Measurements from ENCODE around the gene DNAH8.

DNAH8 gene

DNA sequence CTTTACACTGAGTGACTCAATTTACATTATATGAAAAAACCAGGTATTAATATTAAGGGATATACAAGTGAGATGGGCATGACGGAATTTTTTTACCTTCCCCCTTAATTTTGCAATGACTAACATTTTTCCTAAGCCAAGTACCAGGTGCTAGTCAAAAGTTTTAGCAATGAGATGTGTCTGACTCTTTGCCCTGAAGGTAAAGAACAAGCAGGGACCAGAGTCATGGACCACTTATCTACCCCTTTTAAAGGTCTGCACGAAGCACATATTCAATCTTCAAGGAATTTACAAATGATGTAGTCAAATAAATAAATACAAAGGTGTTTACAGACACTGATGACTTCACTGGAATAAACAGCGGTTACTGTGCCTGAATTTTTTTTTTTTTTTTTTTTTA lies 13.6 kb upstream of the DNAH8 start:
- DNase-seq: no peak

DNA sequence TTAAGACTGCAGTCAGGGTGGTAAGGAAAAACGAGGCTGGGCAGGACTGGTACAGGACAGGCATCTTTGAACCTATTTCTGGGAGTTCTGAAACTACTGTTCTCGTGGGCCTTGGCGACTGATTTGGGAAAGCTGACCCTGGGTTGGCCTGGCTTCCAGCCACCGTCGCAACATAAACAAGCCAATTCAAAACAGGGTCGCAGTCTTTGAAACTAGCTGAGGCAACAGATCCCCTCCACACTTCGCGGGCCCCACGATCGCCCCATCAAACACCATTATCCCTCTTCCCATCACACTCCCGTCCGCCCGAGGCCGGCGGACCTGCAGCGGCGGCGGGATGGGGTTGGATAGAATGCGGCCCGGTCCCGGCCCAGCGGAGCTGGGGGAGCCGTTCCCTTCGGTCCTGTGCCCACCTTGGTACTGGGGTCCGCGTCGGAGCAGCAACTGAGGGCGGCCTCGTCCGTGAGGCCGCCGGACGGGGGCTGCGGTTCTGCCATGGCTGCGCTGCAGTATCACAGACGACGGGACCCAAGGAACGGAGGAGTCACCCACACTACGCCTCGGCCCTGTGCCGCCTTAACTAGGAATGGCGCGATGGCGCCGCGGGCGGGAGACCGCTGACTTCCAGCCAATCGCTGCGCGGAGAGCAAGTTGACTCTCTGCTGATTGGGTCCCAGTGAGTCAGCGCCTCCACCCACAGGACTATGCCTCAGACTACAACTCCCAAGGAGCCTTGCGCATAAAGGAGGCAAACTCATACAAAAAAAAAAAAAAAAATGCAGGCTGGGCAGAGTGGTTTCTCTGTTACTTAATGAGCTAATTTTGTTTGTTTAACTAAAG lies 12.3 kb upstream of the DNAH8 start, which contains the start of gene GLO1:
Gene GLO1 (minus strand): TSS at position 588 of the 840 bp plus-strand sequence. CDS start 91 bp downstream, at position 497.
- peak; percentile 95 for DNase-seq

DNA sequence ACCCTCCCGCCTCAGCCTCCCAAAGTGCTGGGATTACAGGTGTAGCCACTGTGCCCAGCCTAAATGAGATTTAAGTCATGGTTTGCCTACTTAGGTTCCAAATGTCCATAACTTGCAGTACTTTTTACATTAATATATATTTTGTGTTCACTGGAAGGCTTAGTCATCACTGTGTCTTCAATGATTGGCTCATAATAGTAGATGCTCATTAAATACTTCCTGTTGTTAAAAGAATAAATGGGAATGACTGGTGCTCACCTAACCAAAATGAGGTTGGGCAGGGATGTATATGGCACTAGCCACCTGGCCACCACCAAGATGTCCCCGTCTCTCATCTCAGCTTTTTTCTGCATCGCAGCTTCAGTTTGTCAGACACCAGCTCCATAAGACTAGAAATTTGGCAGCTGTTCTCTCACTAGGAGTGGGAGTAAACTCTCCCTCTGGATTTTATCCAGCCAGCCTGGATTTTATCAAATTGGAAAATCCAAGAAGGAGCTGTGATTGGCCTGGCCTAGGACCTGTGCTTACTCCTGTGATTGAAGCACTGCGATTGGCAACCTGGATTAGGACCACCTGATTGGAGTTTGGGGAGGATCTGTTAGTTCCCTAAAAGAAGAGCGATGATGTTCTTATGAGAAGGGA lies 11.0 kb upstream of the DNAH8 start:
- no peak for DNase-seq

DNA sequence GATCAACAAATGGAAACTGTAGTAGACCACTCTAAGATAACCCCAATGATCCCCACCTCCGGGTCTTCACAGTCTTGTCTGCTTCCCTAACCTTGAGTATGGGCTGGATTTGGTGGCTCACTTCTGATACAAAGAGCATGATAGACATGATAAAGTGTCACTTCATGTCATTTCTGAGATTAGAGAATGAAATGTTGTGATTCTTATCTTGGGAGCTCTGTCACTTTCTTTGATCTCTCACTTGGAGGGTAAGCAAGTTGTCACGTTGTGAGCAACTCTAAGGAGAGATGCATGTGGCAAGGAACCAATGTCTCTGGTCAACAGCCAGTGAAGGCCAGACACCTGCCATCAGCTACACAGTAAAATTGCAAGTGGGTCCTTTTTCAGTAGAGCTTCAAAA lies 9.2 kb upstream of the DNAH8 start:
- DNase-seq: no peak

DNA sequence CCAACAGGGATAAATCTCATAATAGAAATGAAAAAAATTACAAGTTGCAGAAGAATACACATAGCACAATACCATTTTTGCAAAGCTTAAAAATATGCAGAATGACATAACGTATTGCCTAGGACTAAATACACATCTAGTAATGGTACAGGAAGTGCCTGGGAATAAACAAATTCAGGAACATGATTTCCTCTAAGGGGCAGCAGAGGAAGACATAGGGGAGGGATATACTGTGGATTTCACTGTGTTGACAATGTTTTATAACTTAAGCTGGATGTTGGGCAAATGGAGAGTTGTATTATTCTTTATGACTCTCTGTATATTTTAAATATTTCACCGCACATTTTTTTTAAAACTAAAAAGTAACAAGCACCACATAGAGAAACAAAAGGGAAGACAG lies 6.6 kb upstream of the DNAH8 start:
- no peak for DNase-seq

DNA sequence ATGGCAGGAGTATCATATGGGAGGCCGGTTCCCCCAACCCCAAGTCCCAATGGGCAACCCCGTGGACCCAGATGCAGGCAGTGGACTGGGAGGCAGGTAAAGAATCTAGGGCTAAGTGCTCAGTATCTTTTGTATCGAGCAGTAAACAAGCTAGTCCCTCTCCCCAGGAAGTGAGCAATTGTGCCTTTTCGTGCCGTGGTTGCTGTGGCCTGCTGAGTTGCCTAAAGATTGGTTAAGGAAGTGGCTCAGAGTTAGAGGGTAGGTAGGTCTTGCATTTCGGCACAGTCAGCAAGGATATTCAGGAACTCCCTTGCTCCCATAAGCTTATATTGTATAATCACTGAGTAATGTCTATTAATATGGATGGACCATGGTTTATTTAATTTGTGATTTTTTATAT lies 1.3 kb upstream of the DNAH8 start:
- no peak for DNase-seq

DNA sequence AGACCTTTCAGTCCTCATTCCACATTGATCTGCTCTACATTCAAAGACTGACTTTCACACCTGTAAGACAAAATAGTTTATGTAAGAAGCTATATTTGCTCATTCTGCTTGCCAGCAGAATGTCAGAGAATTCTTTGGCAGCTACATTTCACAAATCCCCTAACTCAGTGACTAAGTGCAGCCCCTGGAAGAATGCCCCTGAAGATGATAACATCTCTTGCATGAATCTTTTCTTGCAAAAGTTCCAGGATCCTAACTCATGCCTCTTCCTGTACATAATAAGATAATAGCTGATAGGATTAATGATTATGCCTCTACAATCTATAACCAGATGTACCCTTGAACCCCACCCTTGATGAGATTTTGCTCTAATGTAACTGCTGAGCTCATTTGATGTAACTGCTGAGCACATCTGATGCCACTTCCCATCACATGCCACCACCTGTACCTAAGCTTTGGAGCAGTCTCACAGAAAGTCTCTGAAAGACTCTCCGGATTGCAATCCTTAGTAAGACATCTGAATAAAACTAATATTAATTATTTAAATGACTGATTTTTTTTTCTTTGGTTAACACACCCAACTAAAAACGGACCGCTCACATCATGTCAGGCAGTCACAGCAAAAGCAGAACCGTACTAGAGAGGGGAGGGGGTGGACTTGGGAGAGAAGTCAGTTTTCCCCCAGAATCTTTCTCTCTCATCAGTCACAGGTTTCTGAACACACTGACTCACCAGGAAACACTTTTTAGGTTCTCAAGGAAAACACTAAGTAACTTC lies 684 bp upstream of the DNAH8 start:
- no peak for DNase-seq

DNA sequence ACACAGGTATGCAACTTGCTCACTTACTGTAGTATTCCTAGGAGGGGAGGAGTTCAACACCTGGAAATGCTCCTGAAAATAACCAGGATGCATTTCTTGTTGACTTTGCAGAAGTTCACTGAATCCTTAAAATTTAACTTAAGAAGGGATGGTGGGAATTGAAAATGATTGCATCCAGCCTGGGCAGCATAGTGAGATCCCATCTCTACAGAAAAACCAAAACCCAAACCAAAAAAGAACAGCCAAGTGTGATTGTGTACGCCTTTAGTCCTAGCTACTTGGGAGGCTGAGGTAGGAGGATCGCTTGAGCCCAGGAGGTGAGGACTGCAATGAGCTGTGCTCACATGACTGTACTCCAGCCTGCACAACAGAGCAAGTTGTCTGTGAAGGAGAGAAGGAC lies 1.7 kb downstream of the DNAH8 start:
- DNase-seq: no peak

DNA sequence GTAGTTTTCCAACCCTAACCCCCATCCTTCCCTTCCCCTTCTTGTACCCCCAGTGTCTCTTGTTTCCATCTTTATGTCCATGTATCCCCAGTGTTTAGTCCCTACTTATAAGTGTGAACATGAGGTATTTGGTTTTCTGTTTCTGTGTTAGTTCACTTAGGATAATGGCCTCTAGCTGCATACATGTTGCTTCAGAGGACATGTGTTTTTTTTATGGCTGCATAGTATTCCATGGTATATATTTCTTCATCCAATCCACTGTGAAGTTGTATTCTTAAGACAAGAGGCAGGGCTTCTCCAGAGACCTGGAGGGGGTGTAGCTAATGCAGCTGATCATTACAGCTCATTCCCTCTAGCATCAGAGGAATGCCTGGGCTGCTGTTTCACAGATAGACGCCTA lies 4.2 kb downstream of the DNAH8 start:
- no peak for DNase-seq

DNA sequence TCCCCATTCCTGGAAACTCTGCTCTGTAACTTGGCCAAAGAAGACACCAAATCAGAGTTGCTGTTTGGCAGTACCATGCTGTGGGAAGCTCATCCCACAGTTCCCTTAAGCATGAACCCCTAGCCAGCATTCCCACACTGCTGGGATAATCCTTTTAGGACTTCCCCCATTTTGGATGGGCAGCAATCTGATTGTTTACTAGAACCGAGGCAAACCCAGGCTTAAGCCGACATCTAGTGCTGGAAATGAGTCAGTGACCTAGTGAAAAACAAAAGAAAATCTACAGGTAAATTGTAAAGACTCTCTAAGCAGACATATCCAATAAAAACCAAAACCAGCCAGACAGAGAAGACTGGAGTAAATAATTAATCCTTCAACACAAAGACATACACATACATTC lies 5.2 kb downstream of the DNAH8 start:
- DNase-seq: no peak

DNA sequence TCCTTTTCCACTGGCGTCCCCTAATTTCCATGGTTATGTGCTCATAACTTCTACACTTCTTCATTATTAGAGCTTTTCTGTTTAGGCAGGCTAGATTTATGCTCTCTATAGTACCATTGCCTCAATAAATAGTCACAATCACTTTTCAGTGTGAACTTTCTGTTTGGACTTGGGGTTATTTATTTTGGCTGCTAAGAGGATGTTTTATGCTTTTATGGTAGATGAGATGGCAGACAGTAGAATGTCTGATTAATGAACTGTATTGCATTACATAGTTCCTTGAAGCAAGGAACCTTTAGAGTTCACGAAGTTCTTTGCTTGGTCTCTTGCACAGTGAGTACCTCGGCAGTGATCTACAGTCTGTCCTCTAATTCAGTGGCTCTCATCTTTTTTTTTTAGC lies 6.9 kb downstream of the DNAH8 start:
- DNase-seq: no peak

DNA sequence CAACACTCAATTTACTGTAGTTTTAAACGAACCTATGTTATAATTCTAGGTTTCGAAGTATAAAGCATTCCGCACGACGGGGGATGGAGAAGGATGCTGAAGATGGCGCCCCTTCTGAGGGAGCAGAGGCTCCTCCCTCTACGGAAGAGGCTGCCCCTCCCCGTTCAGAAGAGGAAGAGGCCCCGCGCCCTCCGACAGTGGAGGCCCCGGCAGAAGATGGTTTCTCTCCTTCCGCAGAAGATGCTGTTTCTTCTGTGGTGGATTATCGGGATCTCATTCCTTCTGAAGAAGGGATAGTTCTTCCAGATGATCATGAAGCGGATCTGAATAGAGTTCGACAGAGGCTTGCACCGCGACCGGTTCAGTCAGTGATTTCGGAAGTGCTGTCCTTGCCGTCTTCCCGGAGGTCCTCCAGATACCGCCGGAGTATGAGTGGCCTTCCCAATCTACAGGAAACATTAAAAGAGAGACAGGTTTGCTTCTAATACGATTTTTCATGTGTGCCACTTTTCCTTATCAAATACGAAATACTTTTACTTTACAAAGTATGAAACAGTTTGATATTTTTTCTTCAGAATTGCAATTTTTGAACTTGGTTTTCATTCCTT lies 7.7 kb downstream of the DNAH8 start:
- DNase-seq: no peak

DNA sequence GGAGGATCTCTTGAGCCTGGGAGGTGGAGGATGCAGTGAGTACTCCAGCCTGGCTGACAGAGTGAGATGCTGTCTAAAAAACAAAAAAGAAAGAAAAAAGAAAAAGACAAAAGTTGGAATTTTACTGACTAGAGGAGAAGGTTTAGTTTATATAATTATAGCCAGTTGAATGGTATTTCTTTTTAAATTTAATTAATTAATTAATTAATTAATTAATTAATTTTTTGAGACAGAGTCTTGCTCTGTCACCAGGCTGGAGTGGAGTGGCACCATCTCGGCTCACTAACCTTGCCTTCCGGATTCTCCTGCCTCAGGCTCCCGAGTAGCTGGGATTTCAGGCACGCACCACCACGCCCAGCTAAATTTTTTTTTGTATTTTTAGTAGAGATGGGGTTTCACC lies 8.7 kb downstream of the DNAH8 start:
- DNase-seq: no peak

DNA sequence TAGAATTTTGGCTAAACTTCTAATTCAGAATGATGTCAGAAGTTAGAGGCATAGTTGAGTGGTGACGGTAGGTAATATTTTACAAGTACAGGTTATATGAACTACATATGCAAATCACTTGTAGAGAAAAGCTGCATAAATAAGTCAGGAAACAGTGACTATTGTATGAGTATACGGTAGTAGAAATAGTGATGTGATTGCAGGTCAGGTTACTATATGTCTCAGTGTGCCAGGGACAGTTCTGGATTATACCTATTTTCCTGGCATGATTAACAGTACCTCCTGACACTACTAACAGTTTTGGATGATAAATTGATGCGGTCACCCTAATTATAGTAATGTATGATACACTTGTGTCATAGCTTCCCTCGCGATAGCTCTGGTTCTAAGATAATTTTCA lies 9.2 kb downstream of the DNAH8 start:
- DNase-seq: no peak

DNA sequence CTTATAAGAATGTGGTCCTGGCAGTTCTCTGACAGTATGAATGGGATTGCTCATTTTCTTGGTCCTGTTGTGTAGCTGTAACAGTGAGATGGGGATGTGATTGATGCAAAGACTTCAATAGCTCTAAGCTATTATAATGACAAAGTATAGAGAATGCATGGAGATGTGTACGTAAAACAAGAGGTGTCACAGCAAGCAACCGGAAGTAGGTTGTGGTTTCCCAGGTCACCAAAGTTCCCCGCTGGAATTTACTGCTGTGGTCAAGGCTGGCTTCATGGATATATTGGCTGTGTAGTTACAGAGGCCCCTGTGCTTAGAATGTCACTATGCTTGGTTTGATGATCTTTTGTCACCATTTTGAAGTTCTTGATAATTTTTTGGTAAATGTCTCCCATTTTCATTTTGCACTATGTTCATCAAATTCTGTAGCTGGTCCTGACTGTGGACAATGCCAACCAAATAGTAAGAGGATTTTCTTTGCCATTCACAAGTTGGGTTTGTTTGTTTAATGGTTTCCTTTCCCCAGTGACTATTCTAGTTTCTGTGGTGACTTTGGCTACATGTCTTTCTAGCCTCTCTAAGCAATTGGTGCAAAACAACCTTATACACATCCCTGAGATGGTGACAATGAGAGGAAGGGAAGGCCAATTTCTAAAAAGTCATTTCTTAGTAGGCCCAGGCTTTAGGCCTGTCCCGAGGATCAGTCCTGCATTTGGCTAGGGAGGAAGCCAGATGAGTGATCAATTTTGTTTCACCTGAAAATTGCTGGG lies 10.5 kb downstream of the DNAH8 start:
- DNase-seq: no peak

DNA sequence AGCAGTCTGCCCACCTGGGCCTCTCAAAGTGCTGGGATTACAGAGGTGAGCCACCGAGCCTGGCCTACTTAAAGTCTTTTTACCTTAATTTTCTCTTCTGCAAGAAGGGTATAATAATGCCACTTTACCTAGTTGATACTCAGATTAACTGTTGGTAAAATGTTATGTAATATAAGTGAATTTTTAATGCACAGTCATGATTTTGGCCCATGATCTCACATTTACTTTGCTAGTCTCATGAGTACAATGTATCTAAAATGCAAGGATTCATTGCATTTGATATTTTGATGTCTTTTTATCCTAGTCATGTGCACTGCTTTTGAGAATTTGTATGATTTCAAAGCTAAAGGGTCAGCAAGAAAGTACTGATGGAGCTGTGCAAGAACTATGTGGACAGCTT lies 13.1 kb downstream of the DNAH8 start:
- no peak for DNase-seq

DNA sequence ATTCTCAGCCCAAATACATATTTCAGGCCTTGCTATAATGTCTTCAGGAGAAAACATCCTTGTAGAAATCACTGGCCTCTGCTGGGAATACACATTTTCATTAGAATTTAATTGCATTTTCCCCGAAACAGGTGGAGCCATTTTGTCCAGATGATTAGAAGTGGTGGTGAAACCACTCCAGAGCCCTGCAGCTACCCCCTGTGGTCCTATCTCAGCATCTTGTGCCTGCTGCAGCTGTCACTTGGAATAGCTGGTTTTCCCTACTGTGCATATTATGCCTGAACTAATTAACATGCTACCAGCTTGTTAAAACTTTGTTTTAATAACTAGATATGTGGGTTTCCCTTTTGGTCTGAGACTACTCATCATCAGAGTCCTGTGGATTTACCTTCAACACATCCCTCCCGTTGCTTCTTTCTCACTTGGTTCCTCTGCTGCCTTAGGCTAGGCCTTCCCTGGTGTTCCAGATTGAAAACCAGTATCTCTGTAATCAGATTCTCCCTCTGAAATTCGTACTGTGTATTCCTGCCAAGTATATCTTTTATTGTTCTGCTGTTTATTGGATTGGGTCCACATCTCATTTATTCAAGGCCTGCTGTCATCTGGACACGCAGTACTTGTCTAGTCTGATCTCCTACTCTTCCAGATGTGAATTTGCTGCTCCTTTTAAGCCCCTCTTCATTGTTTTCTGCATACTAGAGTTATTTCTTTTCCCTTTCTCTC lies 15.2 kb downstream of the DNAH8 start:
- peak; percentile 99 for DNase-seq

DNA sequence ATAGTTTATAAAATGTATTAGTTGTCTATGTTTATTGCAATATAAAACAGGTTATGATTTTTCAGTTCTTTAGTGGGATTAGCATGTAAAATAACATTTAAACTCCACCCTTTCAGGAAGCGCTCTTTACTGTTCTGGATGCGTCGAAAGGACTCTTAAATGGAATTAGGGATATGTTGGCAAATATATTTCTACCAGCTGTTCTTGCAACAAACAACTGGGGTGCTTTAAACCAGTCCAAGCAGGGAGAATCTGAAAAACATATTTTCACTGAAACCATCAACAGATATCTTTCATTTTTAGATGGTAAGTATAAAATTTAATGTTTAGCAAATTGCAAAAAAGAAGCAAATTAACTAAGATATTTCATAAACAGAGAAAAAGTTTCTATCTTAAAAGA lies 21.8 kb downstream of the DNAH8 start:
- DNase-seq: no peak

DNA sequence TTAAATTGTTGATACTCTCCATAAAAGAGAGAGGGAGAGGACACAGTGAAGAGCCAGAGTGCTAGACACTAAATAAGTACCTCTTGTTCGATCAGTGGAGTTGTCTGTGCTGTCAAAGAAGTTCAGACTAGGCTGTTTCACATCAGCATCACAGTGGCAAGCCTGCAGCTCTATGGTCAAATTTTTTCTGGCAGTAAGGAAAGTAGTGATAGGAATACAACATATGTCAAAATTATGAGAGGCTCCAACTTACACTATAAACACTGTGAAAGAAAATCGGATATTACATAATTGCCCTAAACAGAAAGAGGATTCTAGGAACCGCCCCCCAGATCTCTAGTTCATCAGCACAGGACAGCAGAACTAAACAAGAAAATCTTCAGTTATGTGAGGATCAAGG lies 23.1 kb downstream of the DNAH8 start:
- DNase-seq: no peak

DNA sequence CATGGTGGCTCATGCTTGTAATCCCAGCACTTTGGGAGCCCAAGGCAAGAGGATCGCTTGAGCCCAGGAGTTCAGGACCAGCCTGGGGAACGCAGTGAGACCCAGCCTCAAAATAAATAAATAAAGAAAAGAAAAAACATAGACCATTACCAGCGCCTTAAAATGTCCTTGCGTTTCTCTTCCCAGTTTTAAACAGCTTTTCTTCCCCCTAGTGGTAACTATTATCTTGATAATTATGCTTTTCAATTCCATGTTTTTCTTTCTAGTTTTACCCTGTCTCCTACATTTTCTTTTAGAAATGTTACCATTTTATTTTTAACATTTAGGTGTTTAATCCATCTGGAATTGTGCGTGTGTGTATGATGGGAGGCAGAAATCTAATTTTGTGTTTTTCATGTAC lies 24.4 kb downstream of the DNAH8 start:
- DNase-seq: no peak

DNA sequence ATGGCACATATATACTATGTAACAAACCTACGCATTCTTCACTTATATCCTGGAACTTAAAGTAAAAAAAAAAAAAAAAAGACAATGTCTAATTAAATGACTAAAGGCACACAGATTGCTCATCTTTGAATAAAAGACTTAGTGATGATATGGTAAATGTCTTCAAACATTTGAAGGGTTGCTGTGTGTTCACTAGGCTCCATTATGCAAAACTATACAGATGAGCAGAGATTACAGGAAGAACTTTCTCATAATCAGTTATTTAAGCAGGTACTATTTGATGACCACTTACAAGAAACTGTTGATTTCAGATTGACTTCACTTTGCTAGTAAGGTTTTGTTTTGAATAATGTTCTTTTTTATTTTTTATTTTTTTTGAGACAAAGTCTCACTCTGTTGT lies 34.4 kb downstream of the DNAH8 start:
- DNase-seq: no peak
